KG1 (cell line): Measurements from ENCODE around the gene IKZF5.

Source experiments
- DNase-seq: peaks from one replicate; lab custom pipeline; 2025; lab: John Stamatoyannopoulos, UW

Gene IKZF5

GRCh38 chr10:122981066-122981464 lies 27.5 kb downstream of the IKZF5 start:
- peak; percentile 80 for DNase-seq

GRCh38 chr10:122980209-122981065 lies 28.2 kb downstream of the IKZF5 start, which contains the start of gene PSTK:
TSS of gene PSTK (plus strand) at chr10:122980401. CDS start at chr10:122980480, 79 bp downstream.
- peak; percentile 93 for DNase-seq

GRCh38 chr10:122974543-122975064 lies 34.0 kb downstream of the IKZF5 start:
- no peak for DNase-seq

- no peak for DNase-seq
Observed at GRCh38 chr10:122974023-122974422, 34.6 kb downstream of the IKZF5 start.

GRCh38 chr10:122968698-122969097 lies 39.9 kb downstream of the IKZF5 start:
- DNase-seq: no peak

GRCh38 chr10:122966879-122967278 lies 41.7 kb downstream of the IKZF5 start:
- DNase-seq: no peak

DNA sequence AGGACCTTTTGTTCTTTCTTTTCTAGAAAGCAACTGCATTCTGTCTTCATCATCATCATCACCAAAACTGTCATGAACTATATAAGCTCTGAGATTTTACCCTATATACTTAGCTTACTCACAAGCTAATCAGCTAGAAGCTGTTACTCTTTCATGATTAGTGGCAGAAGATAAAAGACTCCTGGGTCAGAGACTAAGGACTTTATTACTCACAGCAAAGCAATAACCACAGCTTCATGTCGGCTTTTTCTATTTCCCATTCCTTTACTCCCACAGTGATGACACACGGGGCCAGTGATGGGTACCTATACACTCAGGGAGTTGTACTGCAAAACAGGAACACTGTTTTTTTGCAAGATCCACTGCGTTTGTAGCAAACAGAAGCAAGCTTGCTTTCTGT lies 46.2 kb downstream of the IKZF5 start:
- DNase-seq: no peak

DNA sequence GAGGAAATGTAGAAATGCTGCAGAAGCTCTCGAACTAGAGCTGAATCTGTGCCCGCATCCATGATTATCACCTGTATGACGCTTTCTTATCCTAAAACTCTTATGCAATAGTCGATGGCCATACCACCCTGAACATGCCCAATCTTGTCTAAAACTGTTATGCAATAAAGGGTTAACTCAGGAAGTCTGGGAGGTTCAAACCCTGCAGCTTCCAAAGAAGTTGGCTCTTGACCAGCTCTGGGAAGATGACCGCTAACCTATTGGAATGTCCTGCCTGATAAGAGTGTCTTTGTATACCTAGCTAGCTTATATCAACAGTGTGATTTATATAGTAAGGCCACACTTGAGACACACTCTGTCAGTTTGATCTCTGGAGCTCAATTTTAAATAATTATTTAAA lies 51.1 kb downstream of the IKZF5 start:
- DNase-seq: no peak

GRCh38 chr10:122955892-122956291 lies 52.7 kb downstream of the IKZF5 start:
- no peak for DNase-seq

DNA sequence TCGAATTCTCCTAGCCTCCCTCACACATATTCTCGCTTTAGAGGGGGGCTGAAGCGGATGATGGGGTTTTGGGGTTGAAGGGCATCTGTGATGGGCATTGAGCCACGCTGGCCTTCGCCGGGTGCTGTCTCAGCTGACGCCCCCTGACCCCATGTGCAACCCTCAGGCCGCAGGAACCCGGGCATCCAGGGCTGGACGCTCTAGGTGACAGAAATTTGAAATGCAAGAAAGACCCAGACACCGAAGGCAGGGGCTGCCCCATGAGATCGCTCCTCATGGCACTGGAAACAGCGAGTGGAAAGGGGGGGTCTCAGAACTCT lies 53.9 kb downstream of the IKZF5 start:
- DNase-seq: no peak

DNA sequence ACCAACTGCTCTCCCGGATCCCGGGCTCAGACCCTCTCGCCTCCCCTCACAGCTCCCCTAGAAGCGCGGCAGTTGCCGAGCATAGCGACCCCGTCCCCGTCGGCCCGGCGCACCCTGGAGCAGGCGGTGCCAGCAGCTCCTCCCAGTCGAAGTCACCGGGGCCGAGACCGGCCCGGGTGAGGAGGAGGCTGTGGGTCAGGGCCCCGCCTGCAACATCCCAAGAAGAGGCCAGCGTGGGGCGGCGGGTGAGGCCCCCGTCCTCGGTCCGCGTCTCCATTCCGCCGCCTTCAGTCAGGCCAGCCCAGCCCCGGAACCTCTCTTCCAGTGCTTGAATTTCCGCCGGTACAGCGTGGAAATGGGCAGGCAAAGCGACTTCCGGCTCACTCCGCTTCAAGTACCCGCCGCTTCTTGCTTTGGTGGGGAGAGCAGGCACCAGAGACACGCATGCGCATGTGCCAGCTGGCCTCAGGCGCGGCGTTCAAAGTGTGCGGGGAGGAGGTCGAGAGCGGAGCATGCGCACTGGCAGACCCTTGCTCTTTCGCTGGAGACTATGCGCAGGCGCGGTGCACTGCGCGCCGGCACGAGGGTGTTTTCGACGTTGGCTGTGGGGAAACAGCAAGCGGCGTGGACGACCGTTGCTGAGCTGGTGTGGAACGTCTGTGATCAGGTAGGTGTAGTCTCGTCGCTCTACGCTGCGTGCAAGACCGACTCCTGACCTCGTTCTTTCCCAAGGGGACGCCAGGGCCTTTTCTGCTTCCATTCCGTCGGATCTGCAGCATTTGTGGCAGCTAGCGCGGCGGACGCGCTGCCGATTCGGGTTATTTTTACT lies 54.5 kb downstream of the IKZF5 start, which contains the start of gene C10orf88:
Gene C10orf88 (minus strand): TSS at position 326 of the 829 bp plus-strand sequence. CDS start 49 bp downstream, at position 277.
- DNase-seq: peak; percentile 92

DNA sequence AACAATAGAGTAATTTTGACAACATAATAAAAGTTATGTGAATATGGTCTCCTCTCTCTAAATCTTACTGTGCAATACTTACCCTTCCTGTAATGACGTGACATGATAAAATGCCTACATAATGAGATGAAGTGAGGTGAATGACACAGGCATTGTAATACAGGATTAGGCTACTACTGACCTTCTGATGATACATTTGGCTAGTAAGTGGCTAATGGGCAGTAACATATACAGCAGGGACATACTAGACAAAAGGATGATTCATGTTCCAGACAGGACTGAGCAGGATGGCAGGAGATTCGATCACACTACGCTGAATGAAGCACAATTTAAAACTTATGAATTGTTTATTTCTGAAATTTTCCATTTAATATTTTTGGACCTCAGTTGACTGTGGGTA lies 59.3 kb downstream of the IKZF5 start:
- no peak for DNase-seq
